ENCODE results near the gene SHMT2. TPM values are rescaled to one million over a fixed set of nuclear protein-coding genes. Genes with fewer than 3 reads are reported as not detected.
A peak's percentile ranks its signal among the peaks of the same experiment; 100 is the strongest.

SHMT2 gene
- total and polyA plus RNA-seq, 2 of the 13 experiments (the other 11 are each of a cell fraction or from before 2014, with no cell fraction given): 181 to 393 TPM

GRCh38 chr12:57216921-57217879 lies 12.3 kb upstream of the SHMT2 start (continued):
- TF ChIP-seq ZNF431 (CRISPR knock-in tag; IDR thresholded peaks at IDR 0.05; ENCODE audit: borderline replicate concordance, low read depth) (no peak), ZBED4 (CRISPR knock-in tag; IDR thresholded peaks at IDR 0.05; ENCODE audit: borderline replicate concordance) (no peak), KDM4B (CRISPR knock-in tag; IDR thresholded peaks at IDR 0.05) (no peak), THAP8 (CRISPR knock-in tag; IDR thresholded peaks at IDR 0.05; ENCODE audit: borderline replicate concordance) (no peak), ZBTB42 (CRISPR knock-in tag; IDR thresholded peaks at IDR 0.05) (no peak), FOXO1 (CRISPR knock-in tag; IDR thresholded peaks at IDR 0.05) (no peak), KLF6 (CRISPR knock-in tag; IDR thresholded peaks at IDR 0.05) (no peak), PATZ1 (CRISPR knock-in tag; IDR thresholded peaks at IDR 0.05) (no peak), ZNF160 (CRISPR knock-in tag; IDR thresholded peaks at IDR 0.05) (no peak), HNRNPLL (IDR thresholded peaks at IDR 0.05; ENCODE audit: low read depth, low read length, poor library complexity, severe bottlenecking) (peak; percentile 40), ZBTB3 (CRISPR knock-in tag; IDR thresholded peaks at IDR 0.05; ENCODE audit: borderline replicate concordance, low read depth) (no peak), ZNF800 (CRISPR knock-in tag; IDR thresholded peaks at IDR 0.05) (peak; percentile 11; the same call in 1 of the 2 replicates), ZNF264 (CRISPR knock-in tag; IDR thresholded peaks at IDR 0.05) (no peak), ZFAT (CRISPR knock-in tag; conservative IDR thresholded peaks at IDR 0.05) (no peak), ZNF556 (CRISPR knock-in tag; IDR thresholded peaks at IDR 0.05; ENCODE audit: borderline replicate concordance) (no peak)

Measured in HepG2 (cell line).